COLO668 (cell line): ENCODE data around the gene RBMXL3.

Experiments used
- DNase-seq: peaks from one replicate; lab custom pipeline; 2025; ENCODE audit not compliant: unreplicated experiment; lab: John Stamatoyannopoulos, UW

The RBMXL3 gene

DNA sequence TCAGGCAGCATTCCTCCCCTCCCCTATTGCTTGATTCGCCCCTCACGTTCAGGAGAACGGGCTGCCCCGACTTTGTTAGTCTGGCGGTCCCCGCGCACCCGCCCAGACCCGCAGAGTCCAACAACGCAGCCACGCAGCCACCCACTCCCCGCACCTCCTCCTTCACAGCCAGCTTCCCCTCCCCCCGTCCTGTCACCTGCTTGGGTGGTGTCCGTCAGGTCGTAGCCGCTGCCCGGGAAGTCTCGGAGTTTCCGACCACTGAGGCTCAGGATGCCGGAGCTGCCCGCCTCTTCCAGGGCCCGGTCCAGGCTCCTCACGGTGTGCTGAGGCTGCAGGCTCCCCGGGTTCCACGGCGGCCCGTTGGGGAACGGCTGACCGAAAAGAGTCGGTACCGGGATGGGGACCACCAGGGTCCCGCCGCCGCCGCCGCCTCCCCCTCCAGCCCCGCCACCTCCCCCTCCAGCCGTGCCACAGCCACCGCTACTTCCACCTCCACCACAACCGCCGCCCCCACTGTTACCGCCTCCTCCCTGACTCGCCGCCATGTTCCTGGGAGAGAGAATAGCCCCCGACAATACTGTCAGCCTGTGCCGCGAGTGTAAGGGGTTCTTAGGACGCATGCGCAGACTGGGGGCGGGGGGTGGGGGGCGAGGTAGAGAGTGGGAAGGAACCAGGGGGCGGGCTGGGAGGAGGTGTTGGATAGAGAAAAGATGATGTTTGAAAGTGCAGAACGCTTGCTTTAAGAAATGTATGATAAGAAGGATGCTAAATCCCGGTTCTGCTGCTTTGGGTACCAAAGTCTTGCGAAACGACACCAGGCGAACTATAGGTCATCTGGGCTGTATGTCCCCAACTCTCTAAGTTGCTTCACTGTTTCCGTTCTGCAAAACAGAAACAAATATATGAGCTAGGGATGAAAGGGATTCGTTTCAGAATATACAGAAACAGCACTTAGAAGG is 44.6 kb downstream of the RBMXL3 start, which contains the start of gene LRCH2:
Gene LRCH2, minus strand, starts transcription at position 600 of the 959 bp plus-strand sequence. Its CDS starts 55 bp downstream, at position 545.
- no peak for DNase-seq

DNA sequence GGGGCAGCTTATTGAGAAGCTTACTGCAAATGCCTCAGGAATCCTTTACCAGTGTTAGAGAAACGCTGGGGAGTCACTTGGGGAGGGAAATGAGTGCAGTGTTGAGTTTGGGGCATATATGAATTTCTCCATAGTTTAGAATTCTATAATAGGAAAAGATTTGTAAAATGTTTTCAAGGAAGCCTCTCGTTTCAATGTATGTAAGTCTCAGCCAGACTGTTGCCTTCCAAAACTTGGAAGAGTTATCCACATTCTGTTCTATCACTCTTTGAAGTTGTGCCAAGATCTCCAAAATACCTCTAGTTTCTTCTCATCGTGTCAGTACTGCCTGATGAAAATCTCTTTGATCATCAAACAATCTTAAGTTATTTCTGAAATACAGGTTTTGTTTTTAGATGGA is 45.3 kb downstream of the RBMXL3 start:
- DNase-seq = no peak

DNA sequence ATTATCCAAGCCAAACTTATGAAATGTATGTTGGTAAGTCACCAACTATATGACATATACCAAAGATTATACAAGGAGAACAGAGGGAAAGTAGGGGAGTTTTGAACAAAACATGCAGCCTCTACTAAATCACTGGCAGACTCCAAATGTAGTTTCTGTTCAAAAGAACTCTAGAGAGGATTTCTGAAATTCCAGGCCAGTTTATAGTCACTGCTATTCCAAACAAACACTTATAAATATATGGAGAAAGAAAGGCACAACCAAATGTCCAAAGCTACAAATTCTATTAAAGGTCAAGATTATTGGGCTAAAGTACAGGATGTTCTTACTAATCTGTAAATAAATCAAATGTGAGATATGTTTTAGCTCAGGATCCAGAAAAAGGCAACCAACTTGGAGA is 47.4 kb downstream of the RBMXL3 start:
- no peak for DNase-seq

DNA sequence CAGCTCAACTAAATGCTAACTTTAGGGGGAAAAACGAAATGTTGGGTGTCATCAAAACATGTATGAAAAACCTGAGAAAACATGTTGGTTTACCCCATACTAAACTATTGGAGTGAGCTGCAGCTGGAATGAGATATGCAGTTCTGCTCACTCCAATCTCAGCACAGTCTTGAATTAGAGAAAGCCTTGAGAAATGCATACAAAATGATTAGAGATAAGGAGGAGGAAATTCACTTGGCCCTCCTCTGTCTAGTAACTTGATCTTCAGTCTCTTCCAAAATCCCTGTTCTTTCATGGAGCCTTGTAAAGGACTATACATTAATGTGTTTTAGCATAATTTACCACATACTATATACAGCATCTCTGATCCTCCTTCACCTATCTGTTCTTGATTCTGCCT is 47.8 kb downstream of the RBMXL3 start:
- no peak for DNase-seq
